K562 (cell line): ENCODE data around the gene ALDH1A2. TPM values are rescaled to one million over a fixed set of nuclear protein-coding genes. Genes with fewer than 3 reads are reported as not detected.

Source experiments
- ATAC-seq: fragments of 200-7000 bp; cut with Tn5 transposase; 3 replicates; pipeline ENCODE4 v1.9.1; 2020; ENCODE audit warnings: moderate library complexity
- BruUV-seq: library from RNA; stranded (reverse); fragments of 400-500 nt; replicated peaks from 2 replicates; lab custom pipeline; 2021; lab: Mats Ljungman, UMichigan
- CTCF ChIA-PET: fragments of 300-600 bp; formaldehyde crosslinking; extraction: SDS; loops from one replicate; lab custom pipeline; 2021; ENCODE audit warnings: low intra/inter-chr PET ratio; lab: Yijun Ruan, JAX
- POLR2A ChIA-PET: fragments of 300-600, 350-650 bp; sonication (Branson Sonifier 250); formaldehyde crosslinking; extraction: SDS; loops from one replicate; lab custom pipeline; 2021; ENCODE audit warnings: antibody characterized with exemption, inconsistent platforms; lab: Yijun Ruan, JAX
- DNase-seq, 4 experiments: peaks; one replicate each; pipeline versions ENCODE4 v3.0.0 to v3.0.0-alpha.2; 2011 to 2018; ENCODE audit warnings: low spot score in 3 of 4, mixed read lengths in 3 of 4; ENCODE audit errors: extremely low read depth in 1 of 4
- FAIRE-seq: peaks from 2 replicates; lab custom pipeline; 2011; peaks lifted over from hg19 to GRCh38; lab: Jason Lieb, UNC
- H2AFZ ChIP-seq: 2 replicates; pipeline ENCODE4 v1.6.0; 2011; ENCODE audit warnings: low read depth, low read length, control low read depth, inconsistent platforms
- H3K27ac ChIP-seq: fragments of 200-600 bp; 3 replicates; pipeline ENCODE4 v1.8.0; 2011; ENCODE audit warnings: low read depth, mild to moderate bottlenecking, control low read depth, inconsistent platforms, low read length, moderate library complexity, mixed read lengths; ENCODE audit errors: extremely low read depth
- H3K27me3 ChIP-seq, 2 experiments: fragments of 300-600 bp in 1 of 2; 2 replicates in 1 of 2; 3 replicates in 1 of 2; pipeline versions ENCODE4 v1.6.0 to v1.8.0; 2011; ENCODE audit warnings: inconsistent platforms in 2 of 2, low read length in 2 of 2, mild to moderate bottlenecking in 1 of 2, mixed read lengths in 1 of 2, moderate library complexity in 1 of 2; ENCODE audit not compliant: control insufficient read depth in 2 of 2, insufficient read depth in 2 of 2
- H3K36me3 ChIP-seq: fragments of 300-600 bp; 3 replicates; pipeline ENCODE4 v1.8.0; 2011; ENCODE audit warnings: mild to moderate bottlenecking, low read length, inconsistent platforms; ENCODE audit not compliant: control insufficient read depth, insufficient read depth
- H3K4me1 ChIP-seq, 2 experiments: fragments of 200-600 bp in 1 of 2; replicated peaks in 1 of 2; 2 replicates in 1 of 2; 3 replicates in 1 of 2; pipeline versions ENCODE4 v1.5.1 to v1.8.0; 2011; ENCODE audit warnings: inconsistent platforms in 2 of 2, low read length in 2 of 2, mild to moderate bottlenecking in 1 of 2, mixed read lengths in 1 of 2, moderate library complexity in 1 of 2; ENCODE audit not compliant: control insufficient read depth in 2 of 2, insufficient read depth in 2 of 2
- H3K4me2 ChIP-seq: 2 replicates; pipeline ENCODE4 v1.6.1; 2011; ENCODE audit warnings: low read length, control low read depth, inconsistent platforms, mixed read lengths; ENCODE audit not compliant: insufficient read depth
- H3K4me3 ChIP-seq: fragments of 200-600 bp; sonication (generic), shearing (Covaris generic); 2 replicates; pipeline ENCODE4 v1.5.1; 2016; ENCODE audit warnings: control low read depth, inconsistent platforms
- H3K79me2 ChIP-seq: fragments of 200-600 bp; 3 replicates; pipeline ENCODE4 v1.8.0; 2011; ENCODE audit warnings: low read length, inconsistent platforms; ENCODE audit not compliant: control insufficient read depth, insufficient read depth
- H3K9ac ChIP-seq, 2 experiments: 2 replicates each; pipeline versions ENCODE4 v1.6.0 to v1.6.1; 2011; ENCODE audit warnings: low read depth in 2 of 2, low read length in 2 of 2, control low read depth in 1 of 2, inconsistent platforms in 1 of 2, mild to moderate bottlenecking in 1 of 2, mixed read lengths in 1 of 2; ENCODE audit not compliant: insufficient read depth in 1 of 2
- H3K9me1 ChIP-seq: one replicate; pipeline ENCODE4 v1.6.0; 2011; ENCODE audit warnings: inconsistent platforms, mild to moderate bottlenecking, low read length, moderate library complexity; ENCODE audit not compliant: control insufficient read depth, insufficient read depth
- H3K9me3 ChIP-seq: replicated peaks from 2 replicates; pipeline ENCODE4 v1.5.1; 2011; ENCODE audit warnings: low read depth, low read length, inconsistent platforms; ENCODE audit not compliant: control insufficient read depth, insufficient read depth
- H4K20me1 ChIP-seq: replicated peaks from 2 replicates; pipeline ENCODE4 v1.6.1; 2011; ENCODE audit warnings: low read length, inconsistent platforms, mixed read lengths; ENCODE audit not compliant: control insufficient read depth, insufficient read depth
- AFF1 ChIP-seq, 2 experiments: fragments of 450-650 bp; IDR thresholded peaks; 2 replicates each; pipeline ENCODE4 v1.6.1; 2018; ENCODE audit warnings: mild to moderate bottlenecking in 2 of 2, low read depth in 1 of 2; ENCODE audit not compliant: partially characterized antibody in 2 of 2
- E2F3 ChIP-seq: fragments of 250-450 bp; sonication (Bioruptor Pico); IDR thresholded peaks from 2 replicates; pipeline ENCODE4 v1.4.0; 2020; ENCODE audit warnings: mild to moderate bottlenecking
- EHMT2 ChIP-seq: fragments of 450-650 bp; IDR thresholded peaks from 2 replicates; pipeline ENCODE4 v1.6.1; 2018; ENCODE audit warnings: antibody characterized with exemption
- EP300 ChIP-seq: IDR thresholded peaks from 2 replicates; pipeline ENCODE4 v1.6.1; 2012; ENCODE audit warnings: low read length, improper control_type of control experiment
- FOSL1 ChIP-seq: fragments of 200-800 bp; sonication (Bioruptor generic); conservative IDR thresholded peaks from 2 replicates; pipeline ENCODE4 v1.6.1; 2016; ENCODE audit warnings: missing genetic modification characterization, missing compliant biosample characterization
- IRF2 ChIP-seq: sonication (generic); formaldehyde crosslinking; IDR thresholded peaks from 2 replicates; pipeline ENCODE4 v1.8.1; 2022; ENCODE audit warnings: mild to moderate bottlenecking, missing genetic modification reagents
- MTA2 ChIP-seq: fragments of 450-650 bp; IDR thresholded peaks from 2 replicates; pipeline ENCODE4 v1.6.1; 2016; ENCODE audit warnings: low read depth
- NFE2 ChIP-seq: IDR thresholded peaks from 2 replicates; pipeline ENCODE4 v1.6.1; 2014; ENCODE audit warnings: antibody characterized with exemption, low read depth
- POLR2AphosphoS5 ChIP-seq: IDR thresholded peaks from 2 replicates; pipeline ENCODE4 v1.6.1; 2011; ENCODE audit warnings: mild to moderate bottlenecking, low read depth, low read length, moderate library complexity; ENCODE audit not compliant: control insufficient read depth, insufficient read depth
- SMARCC2 ChIP-seq: fragments of 450-650 bp; IDR thresholded peaks from 2 replicates; pipeline ENCODE4 v1.6.1; 2017; ENCODE audit warnings: antibody characterized with exemption, moderate library complexity, mild to moderate bottlenecking, low read depth
- TAL1 ChIP-seq: fragments of 450-650 bp; IDR thresholded peaks from 2 replicates; pipeline ENCODE4 v1.6.1; 2016; ENCODE audit warnings: mild to moderate bottlenecking
- TEAD1 ChIP-seq, 2 experiments: fragments of 450-650 bp in 1 of 2; sonication (generic) in 1 of 2; formaldehyde crosslinking; IDR thresholded peaks; 2 replicates each; pipeline versions ENCODE4 v1.4.0 to v1.8.0; 2020 to 2022; ENCODE audit warnings: mild to moderate bottlenecking in 2 of 2, missing genetic modification reagents in 1 of 2
- XRCC5 ChIP-seq: fragments of 200-400 bp; formaldehyde crosslinking; IDR thresholded peaks from 2 replicates; pipeline ENCODE4 v1.6.1; 2017; ENCODE audit warnings: low read depth, mild to moderate bottlenecking, low read length
- ZBTB2 ChIP-seq: fragments of 450-650 bp; IDR thresholded peaks from 2 replicates; pipeline ENCODE4 v1.6.1; 2016; ENCODE audit warnings: antibody characterized with exemption
- ZNF175 ChIP-seq: fragments of 200-800 bp; sonication (Bioruptor generic); IDR thresholded peaks from 2 replicates; pipeline ENCODE4 v1.6.1; 2016; ENCODE audit warnings: low read depth, mild to moderate bottlenecking, missing genetic modification characterization, missing compliant biosample characterization
- ZNF224 ChIP-seq: sonication (generic); formaldehyde crosslinking; IDR thresholded peaks from 2 replicates; pipeline ENCODE4 v1.8.0; 2022; ENCODE audit warnings: mild to moderate bottlenecking, missing genetic modification reagents
- ZNF41 ChIP-seq: fragments of 250-450 bp; sonication (Bioruptor Pico); conservative IDR thresholded peaks from 2 replicates; pipeline ENCODE4 v1.4.0; 2020; ENCODE audit warnings: mild to moderate bottlenecking
- WGBS: fragments of 100-300 bp; shearing (Covaris generic); methylation state at CpG from one replicate; pipeline ENCODE4 v1.1.6; 2016; ENCODE audit warnings: low coverage, mixed read lengths; ENCODE audit not compliant: insufficient coverage; ENCODE audit errors: missing lambda C conversion rate; 5-methylcytosine and 5-hydroxymethylcytosine counted together
- in situ Hi-C: fragments of 300-500 bp; cut with MboI; formaldehyde crosslinking; loops from 4 replicates; pipeline ENCODE4 v1.15.0; 2018; ENCODE audit warnings: inconsistent platforms, mixed read lengths
- intact Hi-C: fragments of 100-400 bp; cut with micrococcal nuclease; formaldehyde crosslinking; loops from 2 replicates; pipeline ENCODE4 v1.14.2; 2022
- polyA plus RNA-seq, 8 experiments: library from polyadenylated mRNA; depleted of rRNA in 4 of 8; stranded (reverse) in 5 of 8; unstranded in 3 of 8; fragments of >200 nt; fragmentation: Nextera tagmentation in 2 of 8; fragmentation: Illumina TruSeq in 1 of 8; extraction: Ambion mirVana in 2 of 8; extraction: Trizol in 1 of 8; gene quantifications; 2 replicates each; pipeline versions ENCODE4 v1.2.1 to v1.2.3, GENCODE V29; 2011 to 2014; ENCODE audit warnings: inconsistent platforms in 1 of 8, missing spikeins in 1 of 8
- total RNA-seq, 7 experiments: library from RNA; depleted of rRNA in 6 of 7; stranded (reverse); fragments of >200 nt in 6 of 7; fragmentation: Illumina TruSeq in 2 of 7; extraction: Trizol in 2 of 7; gene quantifications; 2 replicates each; pipeline versions ENCODE4 v1.2.1 to v1.2.3, GENCODE V29; 2011 to 2021; ENCODE audit warnings: low replicate concordance in 1 of 7

The ALDH1A2 gene
- total and polyA plus RNA-seq, 9 of the 15 experiments (the other 6 are each of a cell fraction or from before 2014, with no cell fraction given): 115 to 393 (median 333) TPM

- TF ChIP-seq ZBTB2 (no peak), TAL1 (peak; percentile 67), MTA2 (0 out of 2 replicates have a peak, but pooled peaks have one; percentile 17), EP300 (0 out of 2 replicates have a peak, but pooled peaks have one; percentile 16), EHMT2 (no peak)
- TF ChIP-seq, all 486 proteins: peak for 17
Measured at GRCh38 chr15:58019503-58020376, 45.8 kb downstream of the ALDH1A2 start (continued).

- DNase-seq: no peak
- ChIA-PET CTCF (no interaction called here), POLR2A (no interaction called here)
- no peaks in the 10 kb centered on the region for H3K9me1 ChIP-seq
- peaks cover 0 to 17% of the 10 kb centered on the region in 2 experiments; a peak in 3 of 5 replicates for H3K4me1 ChIP-seq
- in situ Hi-C loops: no loop called here
- intact Hi-C loops: no loop called here
- H4K20me1 ChIP-seq: peaks cover 12% of the 10 kb centered on the region
- no TSS peak for BruUV-seq
- H3K4me2 ChIP-seq: no peak overlapping the region
- WGBS: 100% methylated on average over 1 of the region's 1 CpG
- H3K4me3 ChIP-seq: no peak overlapping the region
- H2AFZ ChIP-seq: no peak overlapping the region
- H3K9ac ChIP-seq: no peak overlapping the region
- H3K27ac ChIP-seq: no peak overlapping the region
- no peak for ATAC-seq
- H3K36me3 ChIP-seq: peaks cover 40% of the 10 kb centered on the region
- no peaks in the 10 kb centered on the region for H3K9me3 ChIP-seq
- no peaks in the 10 kb centered on the region for H3K27me3 ChIP-seq
- H3K79me2 ChIP-seq: peaks cover 98% of the 10 kb centered on the region
- FAIRE-seq: no peak
- no peak for TF ChIP-seq TEAD1 (CRISPR knock-in tag; IDR thresholded peaks at IDR 0.05)
- no peak for TF ChIP-seq FOSL1 (tag)
- TF ChIP-seq AFF1 (IDR thresholded peaks at IDR 0.05; ENCODE audit: low read depth in 1 of 2, partially characterized antibody in 2 of 2): no peak
- no peak for TF ChIP-seq ZNF41
- TF ChIP-seq NFE2: no peak
- no peak for TF ChIP-seq XRCC5
- no peak for TF ChIP-seq ZNF224 (CRISPR knock-in tag)
- no peak for TF ChIP-seq E2F3
- no peak for TF ChIP-seq SMARCC2
- TF ChIP-seq ZNF175 (CRISPR knock-in tag): no peak
- TF ChIP-seq IRF2 (CRISPR knock-in tag): no peak
- TF ChIP-seq POLR2AphosphoS5: no peak
Measured at GRCh38 chr15:58017869-58018268, 47.6 kb downstream of the ALDH1A2 start.
